Astrocyte (in vitro differentiated cells and primary cell): ENCODE results near the gene MIA3.

Source experiments
- CTCF ChIP-seq: IDR thresholded peaks from 2 replicates; pipeline ENCODE4 v1.5.1; 2011; ENCODE audit warnings: low read depth, mild to moderate bottlenecking, inconsistent platforms, low read length, moderate library complexity; ENCODE audit not compliant: insufficient read depth
- EZH2 ChIP-seq: IDR thresholded peaks from 2 replicates; pipeline ENCODE4 v1.6.1; 2012; ENCODE audit warnings: mild to moderate bottlenecking, low read length, inconsistent platforms; ENCODE audit not compliant: insufficient read depth

GRCh38 chr1:222643938-222644635 lies 26.2 kb downstream of the MIA3 start:
- TF ChIP-seq CTCF (no peak), EZH2 (no peak)
